K562 (cell line): ENCODE results near the gene RYK. TPM values are rescaled to one million over a fixed set of nuclear protein-coding genes. Genes with fewer than 3 reads are reported as not detected.

ENCODE experiments used
- ATAC-seq: fragments of 200-7000 bp; cut with Tn5 transposase; 3 replicates; pipeline ENCODE4 v1.9.1; 2020; ENCODE audit warnings: moderate library complexity
- BruUV-seq: library from RNA; stranded (reverse); fragments of 400-500 nt; replicated peaks from 2 replicates; lab custom pipeline; 2021; lab: Mats Ljungman, UMichigan
- CTCF ChIA-PET: fragments of 300-600 bp; formaldehyde crosslinking; extraction: SDS; loops from one replicate; lab custom pipeline; 2021; ENCODE audit warnings: low intra/inter-chr PET ratio; lab: Yijun Ruan, JAX
- POLR2A ChIA-PET: fragments of 300-600, 350-650 bp; sonication (Branson Sonifier 250); formaldehyde crosslinking; extraction: SDS; loops from one replicate; lab custom pipeline; 2021; ENCODE audit warnings: antibody characterized with exemption, inconsistent platforms; lab: Yijun Ruan, JAX
- DNase-seq, 4 experiments: peaks; one replicate each; pipeline versions ENCODE4 v3.0.0 to v3.0.0-alpha.2; 2011 to 2018; ENCODE audit warnings: low spot score in 3 of 4, mixed read lengths in 3 of 4; ENCODE audit errors: extremely low read depth in 1 of 4
- FAIRE-seq: peaks from 2 replicates; lab custom pipeline; 2011; peaks lifted over from hg19 to GRCh38; lab: Jason Lieb, UNC
- H2AFZ ChIP-seq: 2 replicates; pipeline ENCODE4 v1.6.0; 2011; ENCODE audit warnings: low read depth, low read length, control low read depth, inconsistent platforms
- H3K27ac ChIP-seq: fragments of 200-600 bp; 3 replicates; pipeline ENCODE4 v1.8.0; 2011; ENCODE audit warnings: low read depth, mild to moderate bottlenecking, control low read depth, inconsistent platforms, low read length, moderate library complexity, mixed read lengths; ENCODE audit errors: extremely low read depth
- H3K27me3 ChIP-seq, 2 experiments: fragments of 300-600 bp in 1 of 2; 2 replicates in 1 of 2; 3 replicates in 1 of 2; pipeline versions ENCODE4 v1.6.0 to v1.8.0; 2011; ENCODE audit warnings: inconsistent platforms in 2 of 2, low read length in 2 of 2, mild to moderate bottlenecking in 1 of 2, mixed read lengths in 1 of 2, moderate library complexity in 1 of 2; ENCODE audit not compliant: control insufficient read depth in 2 of 2, insufficient read depth in 2 of 2
- H3K36me3 ChIP-seq: fragments of 300-600 bp; 3 replicates; pipeline ENCODE4 v1.8.0; 2011; ENCODE audit warnings: mild to moderate bottlenecking, low read length, inconsistent platforms; ENCODE audit not compliant: control insufficient read depth, insufficient read depth
- H3K4me1 ChIP-seq, 2 experiments: fragments of 200-600 bp in 1 of 2; replicated peaks in 1 of 2; 2 replicates in 1 of 2; 3 replicates in 1 of 2; pipeline versions ENCODE4 v1.5.1 to v1.8.0; 2011; ENCODE audit warnings: inconsistent platforms in 2 of 2, low read length in 2 of 2, mild to moderate bottlenecking in 1 of 2, mixed read lengths in 1 of 2, moderate library complexity in 1 of 2; ENCODE audit not compliant: control insufficient read depth in 2 of 2, insufficient read depth in 2 of 2
- H3K4me2 ChIP-seq: 2 replicates; pipeline ENCODE4 v1.6.1; 2011; ENCODE audit warnings: low read length, control low read depth, inconsistent platforms, mixed read lengths; ENCODE audit not compliant: insufficient read depth
- H3K4me3 ChIP-seq: fragments of 200-600 bp; sonication (generic), shearing (Covaris generic); 2 replicates; pipeline ENCODE4 v1.5.1; 2016; ENCODE audit warnings: control low read depth, inconsistent platforms
- H3K79me2 ChIP-seq: fragments of 200-600 bp; 3 replicates; pipeline ENCODE4 v1.8.0; 2011; ENCODE audit warnings: low read length, inconsistent platforms; ENCODE audit not compliant: control insufficient read depth, insufficient read depth
- H3K9ac ChIP-seq, 2 experiments: 2 replicates each; pipeline versions ENCODE4 v1.6.0 to v1.6.1; 2011; ENCODE audit warnings: low read depth in 2 of 2, low read length in 2 of 2, control low read depth in 1 of 2, inconsistent platforms in 1 of 2, mild to moderate bottlenecking in 1 of 2, mixed read lengths in 1 of 2; ENCODE audit not compliant: insufficient read depth in 1 of 2
- H3K9me1 ChIP-seq: one replicate; pipeline ENCODE4 v1.6.0; 2011; ENCODE audit warnings: inconsistent platforms, mild to moderate bottlenecking, low read length, moderate library complexity; ENCODE audit not compliant: control insufficient read depth, insufficient read depth
- H3K9me3 ChIP-seq: replicated peaks from 2 replicates; pipeline ENCODE4 v1.5.1; 2011; ENCODE audit warnings: low read depth, low read length, inconsistent platforms; ENCODE audit not compliant: control insufficient read depth, insufficient read depth
- H4K20me1 ChIP-seq: replicated peaks from 2 replicates; pipeline ENCODE4 v1.6.1; 2011; ENCODE audit warnings: low read length, inconsistent platforms, mixed read lengths; ENCODE audit not compliant: control insufficient read depth, insufficient read depth
- C11orf30 ChIP-seq: fragments of 450-650 bp; IDR thresholded peaks from 2 replicates; pipeline ENCODE4 v1.6.1; 2016; ENCODE audit warnings: low read depth, mild to moderate bottlenecking
- CHD4 ChIP-seq: fragments of 200-600 bp; sonication (generic); IDR thresholded peaks from 3 replicates; pipeline ENCODE4 v1.6.1; 2012; ENCODE audit warnings: low read depth, mild to moderate bottlenecking, mixed read lengths, low read length, inconsistent platforms; ENCODE audit not compliant: insufficient read depth, insufficient replicate concordance, poor library complexity, severe bottlenecking
- ETS2 ChIP-seq: IDR thresholded peaks from 2 replicates; pipeline ENCODE4 v1.6.1; 2016; ENCODE audit warnings: borderline replicate concordance, missing genetic modification characterization, mild to moderate bottlenecking, moderate library complexity, missing compliant biosample characterization; ENCODE audit not compliant: poor library complexity, severe bottlenecking
- SIN3A ChIP-seq, 2 experiments: fragments of 150-350 bp in 1 of 2; IDR thresholded peaks; 2 replicates each; pipeline ENCODE4 v1.6.1; 2011 to 2016; ENCODE audit warnings: borderline replicate concordance in 2 of 2, low read depth in 2 of 2, low read length in 2 of 2, mild to moderate bottlenecking in 2 of 2, moderate library complexity in 2 of 2; ENCODE audit not compliant: control insufficient read depth in 1 of 2
- SMC3 ChIP-seq: conservative IDR thresholded peaks from 2 replicates; pipeline ENCODE4 v1.6.1; 2011; ENCODE audit warnings: low read depth, low read length, improper control_type of control experiment; ENCODE audit not compliant: insufficient read depth
- TBL1XR1 ChIP-seq, 2 experiments: IDR thresholded peaks; 2 replicates each; pipeline ENCODE4 v1.6.1; 2012; ENCODE audit warnings: improper control_type of control experiment in 2 of 2, low read length in 2 of 2, mild to moderate bottlenecking in 1 of 2
- ZNF224 ChIP-seq: sonication (generic); formaldehyde crosslinking; IDR thresholded peaks from 2 replicates; pipeline ENCODE4 v1.8.0; 2022; ENCODE audit warnings: mild to moderate bottlenecking, missing genetic modification reagents
- ZNF239 ChIP-seq: fragments of 250-450 bp; sonication (Bioruptor Pico); IDR thresholded peaks from 2 replicates; pipeline ENCODE4 v1.4.0; 2020; ENCODE audit warnings: mild to moderate bottlenecking
- WGBS: fragments of 100-300 bp; shearing (Covaris generic); methylation state at CpG from one replicate; pipeline ENCODE4 v1.1.6; 2016; ENCODE audit warnings: low coverage, mixed read lengths; ENCODE audit not compliant: insufficient coverage; ENCODE audit errors: missing lambda C conversion rate; 5-methylcytosine and 5-hydroxymethylcytosine counted together
- in situ Hi-C: fragments of 300-500 bp; cut with MboI; formaldehyde crosslinking; loops from 4 replicates; pipeline ENCODE4 v1.15.0; 2018; ENCODE audit warnings: inconsistent platforms, mixed read lengths
- intact Hi-C: fragments of 100-400 bp; cut with micrococcal nuclease; formaldehyde crosslinking; loops from 2 replicates; pipeline ENCODE4 v1.14.2; 2022
- polyA plus RNA-seq, 8 experiments: library from polyadenylated mRNA; depleted of rRNA in 4 of 8; stranded (reverse) in 5 of 8; unstranded in 3 of 8; fragments of >200 nt; fragmentation: Nextera tagmentation in 2 of 8; fragmentation: Illumina TruSeq in 1 of 8; extraction: Ambion mirVana in 2 of 8; extraction: Trizol in 1 of 8; gene quantifications; 2 replicates each; pipeline versions ENCODE4 v1.2.1 to v1.2.3, GENCODE V29; 2011 to 2014; ENCODE audit warnings: inconsistent platforms in 1 of 8, missing spikeins in 1 of 8
- total RNA-seq, 7 experiments: library from RNA; depleted of rRNA in 6 of 7; stranded (reverse); fragments of >200 nt in 6 of 7; fragmentation: Illumina TruSeq in 2 of 7; extraction: Trizol in 2 of 7; gene quantifications; 2 replicates each; pipeline versions ENCODE4 v1.2.1 to v1.2.3, GENCODE V29; 2011 to 2021; ENCODE audit warnings: low replicate concordance in 1 of 7
- TF ChIP-seq, protein P1 (sequence below): fragments of 250-450 bp; sonication (Bioruptor Pico); IDR thresholded peaks from 2 replicates; pipeline ENCODE4 v1.9.0; 2021; ENCODE audit warnings: mild to moderate bottlenecking, inconsistent platforms
- TF ChIP-seq, protein P2 (sequence below), 3 experiments: IDR thresholded peaks in 2 of 3; conservative IDR thresholded peaks in 1 of 3; 2 replicates each; pipeline ENCODE4 v1.5.1; 2011 to 2012; ENCODE audit warnings: low read length in 3 of 3, mild to moderate bottlenecking in 3 of 3, control low read depth in 2 of 3, improper control_type of control experiment in 1 of 3, inconsistent platforms in 1 of 3, low read depth in 1 of 3, mixed read lengths in 1 of 3, moderate library complexity in 1 of 3; ENCODE audit not compliant: insufficient read depth in 2 of 3

Gene RYK
- total and polyA plus RNA-seq, 9 of the 15 experiments (the other 6 are each of a cell fraction or from before 2014, with no cell fraction given): 4.2 to 29.5 (median 16.6) TPM

DNA sequence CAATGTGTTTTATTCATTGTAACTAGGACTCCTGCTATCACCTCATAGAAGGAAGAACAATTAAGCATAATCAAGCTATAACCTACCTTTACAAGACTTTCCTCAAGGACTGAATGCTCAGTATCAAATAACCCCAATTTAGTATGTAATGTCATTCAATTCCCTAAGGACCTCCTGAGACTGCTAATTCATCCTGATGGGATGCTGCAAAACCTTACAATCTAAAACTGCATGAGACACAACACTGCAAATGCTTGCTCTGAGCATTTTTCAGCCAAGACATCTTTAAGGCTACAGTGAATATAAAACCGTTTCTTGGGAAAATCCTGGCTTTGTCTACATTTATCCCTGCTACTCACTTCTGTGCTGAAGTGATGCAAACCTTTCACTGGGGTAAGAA, 69.9 kb downstream of the RYK start (continued):
- TF ChIP-seq TBL1XR1 (IDR thresholded peaks at IDR 0.05; ENCODE audit: low read length in 2 of 2): no peak
- TF ChIP-seq SMC3: no peak
- TF ChIP-seq, protein P1, sequence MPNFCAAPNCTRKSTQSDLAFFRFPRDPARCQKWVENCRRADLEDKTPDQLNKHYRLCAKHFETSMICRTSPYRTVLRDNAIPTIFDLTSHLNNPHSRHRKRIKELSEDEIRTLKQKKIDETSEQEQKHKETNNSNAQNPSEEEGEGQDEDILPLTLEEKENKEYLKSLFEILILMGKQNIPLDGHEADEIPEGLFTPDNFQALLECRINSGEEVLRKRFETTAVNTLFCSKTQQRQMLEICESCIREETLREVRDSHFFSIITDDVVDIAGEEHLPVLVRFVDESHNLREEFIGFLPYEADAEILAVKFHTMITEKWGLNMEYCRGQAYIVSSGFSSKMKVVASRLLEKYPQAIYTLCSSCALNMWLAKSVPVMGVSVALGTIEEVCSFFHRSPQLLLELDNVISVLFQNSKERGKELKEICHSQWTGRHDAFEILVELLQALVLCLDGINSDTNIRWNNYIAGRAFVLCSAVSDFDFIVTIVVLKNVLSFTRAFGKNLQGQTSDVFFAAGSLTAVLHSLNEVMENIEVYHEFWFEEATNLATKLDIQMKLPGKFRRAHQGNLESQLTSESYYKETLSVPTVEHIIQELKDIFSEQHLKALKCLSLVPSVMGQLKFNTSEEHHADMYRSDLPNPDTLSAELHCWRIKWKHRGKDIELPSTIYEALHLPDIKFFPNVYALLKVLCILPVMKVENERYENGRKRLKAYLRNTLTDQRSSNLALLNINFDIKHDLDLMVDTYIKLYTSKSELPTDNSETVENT: no peak
- TF ChIP-seq, all 486 proteins: peak for 0

DNA sequence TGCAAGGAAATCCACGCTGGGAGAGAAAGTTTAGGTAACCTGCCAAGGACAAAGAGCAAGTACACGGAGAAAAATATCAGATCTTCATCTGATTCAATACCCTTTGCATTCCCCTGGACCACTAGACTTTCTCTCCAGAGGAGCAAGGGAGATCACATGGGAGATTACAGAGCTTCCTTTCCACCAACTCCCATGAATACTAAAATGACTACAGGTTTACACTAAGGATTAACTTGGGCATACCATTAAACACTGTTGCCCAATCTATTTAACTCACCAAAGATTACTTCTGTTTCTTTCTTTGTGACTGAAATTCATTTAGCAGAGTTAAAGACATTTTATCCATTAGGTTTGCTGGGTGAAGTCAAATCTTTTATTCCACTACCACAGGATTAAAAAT, 71.2 kb downstream of the RYK start:
- no peaks in the 10 kb centered on the region for H4K20me1 ChIP-seq
- ChIA-PET CTCF (no interaction called here), POLR2A (interaction anchor here (0.9 kb wide), 1 partner anchor 34 kb away, joined by 3 read pairs; no protein-coding TSS in a partner anchor)
- no peaks in the 10 kb centered on the region for H3K4me1 ChIP-seq
- 75% methylated on average over 2 of the region's 2 CpGs for WGBS
- no peaks in the 10 kb centered on the region for H3K27me3 ChIP-seq
- H3K4me2 ChIP-seq: no peak overlapping the region
- H3K4me3 ChIP-seq: no peak overlapping the region
- TF ChIP-seq ZNF224 (CRISPR knock-in tag): no peak
- TF ChIP-seq, protein P2, sequence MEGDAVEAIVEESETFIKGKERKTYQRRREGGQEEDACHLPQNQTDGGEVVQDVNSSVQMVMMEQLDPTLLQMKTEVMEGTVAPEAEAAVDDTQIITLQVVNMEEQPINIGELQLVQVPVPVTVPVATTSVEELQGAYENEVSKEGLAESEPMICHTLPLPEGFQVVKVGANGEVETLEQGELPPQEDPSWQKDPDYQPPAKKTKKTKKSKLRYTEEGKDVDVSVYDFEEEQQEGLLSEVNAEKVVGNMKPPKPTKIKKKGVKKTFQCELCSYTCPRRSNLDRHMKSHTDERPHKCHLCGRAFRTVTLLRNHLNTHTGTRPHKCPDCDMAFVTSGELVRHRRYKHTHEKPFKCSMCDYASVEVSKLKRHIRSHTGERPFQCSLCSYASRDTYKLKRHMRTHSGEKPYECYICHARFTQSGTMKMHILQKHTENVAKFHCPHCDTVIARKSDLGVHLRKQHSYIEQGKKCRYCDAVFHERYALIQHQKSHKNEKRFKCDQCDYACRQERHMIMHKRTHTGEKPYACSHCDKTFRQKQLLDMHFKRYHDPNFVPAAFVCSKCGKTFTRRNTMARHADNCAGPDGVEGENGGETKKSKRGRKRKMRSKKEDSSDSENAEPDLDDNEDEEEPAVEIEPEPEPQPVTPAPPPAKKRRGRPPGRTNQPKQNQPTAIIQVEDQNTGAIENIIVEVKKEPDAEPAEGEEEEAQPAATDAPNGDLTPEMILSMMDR (IDR thresholded peaks at IDR 0.05 in 2 of 3, conservative IDR thresholded peaks at IDR 0.05 in 1 of 3; ENCODE audit: insufficient read depth in 2 of 3, low read depth in 1 of 3, low read length in 3 of 3): no peak
- TF ChIP-seq CHD4: no peak
- TF ChIP-seq ETS2: no peak
- no peak for TF ChIP-seq ZNF239 (CRISPR knock-in tag)
- TF ChIP-seq SIN3A (IDR thresholded peaks at IDR 0.05; ENCODE audit: borderline replicate concordance in 2 of 2, control insufficient read depth in 1 of 2, low read depth in 2 of 2, low read length in 2 of 2): no peak
- TF ChIP-seq C11orf30: no peak
- intact Hi-C loops: no loop called here
- ATAC-seq (no peak), FAIRE-seq (no peak), DNase-seq (no peak)
- in situ Hi-C loops: no loop called here
- no peaks in the 10 kb centered on the region for H3K9me3 ChIP-seq
- H3K79me2 ChIP-seq: no peaks in the 10 kb centered on the region
- BruUV-seq: no TSS peak
- no peaks in the 10 kb centered on the region for H3K9me1 ChIP-seq
- H3K9ac ChIP-seq: no peak overlapping the region
- no peak overlapping the region for H2AFZ ChIP-seq
- H3K27ac ChIP-seq: no peak overlapping the region
- H3K36me3 ChIP-seq: peaks cover 9% of the 10 kb centered on the region; the same call in 2 of the 3 replicates
